T-helper 2 cell treated with Interferon-gamma antibody and Interleukin-4, amounts not matched to agents 100 ng/mL and 5 ng/mL, for 36 hours (primary cell): ENCODE measurements around the gene KLRC3. TPM values are rescaled to one million over a fixed set of nuclear protein-coding genes. Genes with fewer than 3 reads are reported as not detected.
"Not testable (repeated sequence)": the region's sequence is repeated elsewhere in the genome, so short reads cannot be mapped to it uniquely, and the experiment has no call there.

Experiments used
- intact Hi-C: fragments of 100-400 bp; cut with micrococcal nuclease; formaldehyde crosslinking; loops from one replicate; pipeline ENCODE4 v1.15.1; 2023
- total RNA-seq: library from RNA; stranded (reverse); gene quantifications from 2 replicates; pipeline ENCODE4 v1.2.3, GENCODE V29; 2022

KLRC3 gene
- not detected in 2 replicates for total RNA-seq

DNA sequence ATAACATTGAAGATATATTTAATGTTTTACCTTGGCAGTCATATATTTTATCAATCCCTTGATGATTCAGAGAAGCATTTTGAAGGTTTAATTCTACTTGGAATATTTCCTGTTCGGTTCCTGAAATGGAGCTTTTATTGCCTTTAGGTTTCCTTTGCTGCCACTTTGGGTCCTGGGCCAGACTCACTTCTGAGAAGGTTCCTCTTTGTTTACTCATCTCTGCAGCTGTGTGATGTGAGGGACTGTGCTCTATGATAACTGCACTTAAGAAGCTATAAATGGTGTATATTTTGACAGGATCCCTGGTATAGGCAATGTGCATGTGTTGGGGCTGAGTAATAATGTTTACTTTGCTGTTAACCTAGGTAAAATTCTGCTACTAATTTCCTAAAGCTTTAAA, at the start of gene KLRC3:
TSS of gene KLRC3 (minus strand) at position 262 of the 400 bp plus-strand sequence. CDS start at position 217, 45 bp downstream.
- intact Hi-C loops, result not testable (repeated sequence)

DNA sequence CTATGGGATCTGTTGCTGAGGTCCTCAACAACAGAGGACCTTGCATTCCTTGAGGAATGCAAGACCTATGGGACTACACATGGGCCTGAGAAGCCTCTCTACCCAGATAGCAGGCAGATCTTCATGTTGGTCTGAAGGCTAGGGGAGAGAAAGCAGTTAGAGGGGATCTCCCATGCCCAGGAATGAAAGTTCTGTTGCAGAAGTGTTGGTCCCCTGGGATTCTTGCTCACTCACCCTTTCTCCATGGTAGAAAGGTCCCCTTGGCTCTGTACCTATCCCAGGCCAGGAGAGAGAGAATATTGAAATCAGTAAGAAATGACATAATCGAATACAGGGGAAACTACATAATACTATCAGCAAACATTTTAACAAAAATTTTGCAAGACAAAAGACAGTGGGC, 49.3 kb upstream of the KLRC3 start:
- intact Hi-C loops, result no loop called here

DNA sequence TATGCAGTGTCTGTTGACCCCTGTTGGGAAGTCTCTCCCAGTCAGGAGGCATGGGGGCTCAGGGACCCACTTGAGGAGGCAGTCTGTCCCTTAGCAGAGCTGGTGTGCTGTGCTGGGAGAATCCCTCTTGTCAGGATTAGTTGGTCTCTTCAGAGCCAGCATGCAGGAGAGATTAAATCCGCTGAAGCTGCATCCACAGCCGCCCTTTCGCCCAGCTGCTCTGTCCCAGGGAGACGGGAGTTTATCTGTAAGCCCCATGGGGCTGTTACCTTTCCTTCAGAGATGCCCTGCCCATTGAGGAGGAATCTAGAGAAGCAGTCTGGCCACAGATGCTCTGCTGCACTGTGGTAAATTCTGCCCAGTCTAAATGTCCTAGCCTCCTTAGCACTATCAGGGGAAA, 45.9 kb upstream of the KLRC3 start:
- intact Hi-C loops, result no loop called here

GRCh38 chr12:10457760-10458159, 37.4 kb upstream of the KLRC3 start:
- intact Hi-C loops, result no loop called here

- intact Hi-C loops, result no loop called here
Observed at GRCh38 chr12:10456856-10457255, 36.5 kb upstream of the KLRC3 start.

- intact Hi-C loops, result no loop called here
Observed at GRCh38 chr12:10455766-10456165, 35.4 kb upstream of the KLRC3 start.

GRCh38 chr12:10454531-10454930, 34.1 kb upstream of the KLRC3 start:
- intact Hi-C loops, result no loop called here

DNA sequence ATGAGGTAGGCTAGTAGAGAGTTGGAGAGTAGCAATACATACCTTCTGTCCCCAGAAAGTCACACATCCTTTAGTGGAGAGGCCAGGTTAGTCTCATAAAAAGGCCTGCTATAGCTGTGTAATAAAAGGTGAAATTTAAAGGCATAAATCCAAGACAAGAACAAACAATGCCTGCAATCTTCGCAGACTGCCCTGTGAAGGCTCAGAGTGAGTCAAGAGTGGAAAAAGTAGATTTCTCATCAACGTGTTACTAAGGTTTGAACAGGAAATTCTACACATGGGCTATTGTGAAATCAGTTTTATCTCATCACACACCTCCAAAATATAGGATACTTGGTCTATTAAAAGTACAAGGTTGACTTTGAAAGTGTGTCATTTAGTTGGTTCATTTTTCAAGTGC, 32.8 kb upstream of the KLRC3 start, which contains the start of gene KLRC1:
TSS of gene KLRC1 (minus strand) at position 222 of the 400 bp plus-strand sequence. CDS start 2,221 bp downstream, outside the sequence.
- intact Hi-C loops, result no loop called here

- intact Hi-C loops, result no loop called here
Observed at GRCh38 chr12:10448236-10448635, 27.8 kb upstream of the KLRC3 start.

DNA sequence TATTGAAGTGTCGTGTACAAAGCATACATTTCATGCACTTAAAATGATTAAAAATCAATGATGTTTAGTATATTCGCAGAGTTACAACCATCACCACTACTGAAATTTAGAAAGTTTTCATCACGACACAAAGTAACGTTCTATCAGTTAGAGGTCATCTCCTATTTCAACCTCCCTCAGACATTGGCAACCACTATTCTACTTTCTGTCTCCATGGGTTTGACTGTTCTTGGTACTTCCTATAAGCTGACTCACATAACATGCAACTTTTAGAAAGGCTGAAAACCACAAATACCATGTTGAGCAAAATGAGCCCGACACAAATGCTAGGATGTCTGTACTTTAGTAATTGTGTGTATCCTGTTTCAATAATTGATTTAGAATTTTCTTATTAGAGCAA, 25.7 kb upstream of the KLRC3 start:
- intact Hi-C loops, result not testable (repeated sequence)

DNA sequence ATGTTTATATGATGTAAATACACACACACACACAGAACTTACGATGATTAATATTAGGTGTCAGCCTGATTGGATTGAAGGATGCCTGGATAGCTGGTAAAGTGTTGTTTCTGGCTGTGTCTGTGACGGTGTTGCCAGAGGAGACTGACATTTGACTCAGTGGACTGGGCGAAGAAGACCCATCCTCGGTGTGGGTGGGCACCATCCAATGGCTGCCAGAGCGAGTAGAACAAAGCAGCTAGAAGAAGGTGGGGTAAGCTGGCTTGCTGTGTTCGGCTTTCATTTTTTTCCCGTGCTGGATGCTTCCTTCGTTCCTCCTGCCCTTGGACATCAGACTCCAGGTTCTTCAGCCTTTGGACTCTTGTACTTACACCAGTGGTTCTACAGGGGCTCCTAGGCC, 20.7 kb upstream of the KLRC3 start:
- intact Hi-C loops, result not testable (repeated sequence)

DNA sequence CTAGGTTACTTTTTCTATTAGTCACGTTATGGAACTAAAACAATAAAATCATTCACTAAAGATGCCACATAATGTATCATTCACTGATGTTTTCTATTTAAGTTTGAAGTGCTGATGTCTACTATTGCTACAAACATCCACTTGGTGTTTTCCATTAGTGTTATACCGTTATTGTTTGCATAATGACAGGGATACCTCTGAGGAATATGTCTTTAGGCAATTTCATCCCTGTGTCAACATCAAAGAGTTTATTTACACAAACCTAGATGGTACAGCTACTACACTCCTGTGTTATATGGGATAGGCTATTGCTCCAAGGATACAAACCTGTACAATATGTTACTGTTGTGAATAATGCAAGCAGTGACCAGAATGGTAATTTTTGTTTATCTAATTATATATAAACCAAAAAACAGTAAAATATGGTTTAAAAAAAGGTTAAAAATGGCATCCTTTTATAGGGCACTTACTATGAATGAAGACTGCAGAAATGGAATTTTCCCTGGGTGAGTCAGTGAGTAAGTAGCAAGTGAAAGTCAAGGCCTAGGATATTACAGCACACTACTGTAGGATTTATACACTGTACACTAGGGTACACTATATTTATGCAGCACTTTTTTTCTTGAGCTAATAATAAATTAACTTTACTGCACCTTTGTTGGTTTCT, 19.3 kb upstream of the KLRC3 start:
- intact Hi-C loops, result not testable (repeated sequence)

GRCh38 chr12:10437601-10438000, 17.2 kb upstream of the KLRC3 start:
- intact Hi-C loops, result not testable (repeated sequence)

DNA sequence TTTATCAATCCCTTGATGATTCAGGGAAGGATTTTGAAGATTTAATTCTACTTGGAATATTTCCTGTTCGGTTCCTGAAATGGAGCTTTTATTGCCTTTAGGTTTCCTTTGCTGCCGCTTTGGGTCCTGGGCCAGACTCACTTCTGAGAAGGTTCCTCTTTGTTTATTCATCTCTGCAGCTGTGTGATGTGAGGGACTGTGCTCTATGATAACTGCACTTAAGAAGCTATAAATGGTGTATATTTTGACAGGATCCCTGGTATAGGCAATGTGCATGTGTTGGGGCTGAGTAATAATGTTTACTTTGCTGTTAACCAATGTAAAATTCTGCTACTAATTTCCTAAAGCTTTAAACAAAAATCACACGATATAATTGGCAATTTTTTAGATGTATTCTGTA, 15.4 kb upstream of the KLRC3 start, which contains the start of gene KLRC2:
TSS of gene KLRC2 (minus strand) at position 195 of the 400 bp plus-strand sequence. CDS start at position 171, 24 bp downstream.
- intact Hi-C loops, result not testable (repeated sequence)

DNA sequence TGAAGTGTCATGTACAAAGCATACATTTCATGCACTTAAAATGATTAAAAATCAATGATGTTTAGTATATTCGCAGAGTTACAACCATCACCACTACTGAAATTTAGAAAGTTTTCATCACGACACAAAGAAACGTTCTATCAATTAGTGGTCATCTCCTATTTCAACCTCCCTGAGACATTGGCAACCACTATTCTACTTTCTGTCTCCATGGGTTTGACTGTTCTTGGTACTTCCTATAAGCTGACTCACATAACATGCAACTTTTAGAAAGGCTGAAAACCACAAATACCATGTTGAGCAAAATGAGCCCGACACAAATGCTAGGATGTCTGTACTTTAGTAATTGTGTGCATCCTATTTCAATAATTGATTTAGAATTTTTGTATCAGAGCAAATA, 10.2 kb upstream of the KLRC3 start:
- intact Hi-C loops, result not testable (repeated sequence)

DNA sequence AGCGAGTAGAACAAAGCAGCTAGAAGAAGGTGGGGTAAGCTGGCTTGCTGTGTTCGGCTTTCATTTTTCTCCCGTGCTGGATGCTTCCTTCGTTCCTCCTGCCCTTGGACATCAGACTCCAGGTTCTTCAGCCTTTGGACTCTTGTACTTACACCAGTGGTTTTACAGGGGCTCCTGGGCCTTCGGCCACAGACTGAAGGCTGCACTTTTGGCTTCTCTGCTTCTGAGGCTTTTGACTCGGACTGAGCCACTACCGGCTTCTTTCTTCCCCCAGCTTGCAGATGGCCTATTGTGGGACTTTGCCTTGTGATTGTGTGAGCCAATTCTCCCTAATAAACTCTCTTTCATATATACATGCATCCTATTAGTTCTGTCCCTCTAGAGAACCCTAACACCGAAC, 5.5 kb upstream of the KLRC3 start:
- intact Hi-C loops, result not testable (repeated sequence)

GRCh38 chr12:10424260-10424899, 4.0 kb upstream of the KLRC3 start:
- intact Hi-C loops, result not testable (repeated sequence)

DNA sequence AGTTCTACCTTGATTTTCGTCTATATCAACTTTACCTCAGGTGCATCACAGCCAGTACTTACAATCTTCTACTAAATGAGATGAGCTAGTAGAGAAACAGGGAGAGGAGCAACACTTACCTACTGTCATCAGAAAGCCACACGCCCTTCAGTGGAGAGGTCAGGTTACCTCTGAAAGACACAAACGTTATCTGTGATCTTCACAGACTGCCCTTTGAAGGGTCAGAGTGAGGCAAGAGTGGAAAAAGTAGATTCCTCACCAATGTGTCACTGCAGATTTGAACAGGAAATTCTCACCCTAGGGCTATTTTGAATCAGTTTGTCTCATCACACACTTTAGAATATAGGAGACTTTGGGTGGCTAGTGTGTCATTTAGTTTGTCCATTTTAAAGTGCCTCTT, 1.8 kb upstream of the KLRC3 start:
- intact Hi-C loops, result not testable (repeated sequence)

GRCh38 chr12:10409392-10409791, 11.0 kb downstream of the KLRC3 start, which contains the start of gene KLRC4:
TSS of gene KLRC4 (minus strand) at chr12:10409757. CDS start at chr12:10409575, 182 bp downstream.
- intact Hi-C loops, result no loop called here

DNA sequence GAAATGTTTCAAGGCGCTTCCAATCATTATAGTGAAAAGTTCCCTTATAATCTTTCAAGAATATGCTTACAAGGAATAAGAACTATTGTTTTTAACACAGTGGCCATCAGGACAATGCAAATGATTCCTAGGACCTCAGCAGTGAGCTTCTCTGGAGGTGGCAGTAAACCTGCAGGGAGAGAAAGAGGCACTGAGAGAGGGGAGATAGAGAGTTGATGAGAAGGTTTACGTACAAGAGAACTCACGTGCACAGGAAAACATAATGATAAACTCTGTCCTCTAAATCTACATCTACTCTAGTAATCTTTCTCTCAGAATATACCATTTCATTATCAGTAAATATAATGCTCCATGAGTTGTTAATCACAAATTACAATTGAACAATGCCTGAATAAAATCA, 11.6 kb downstream of the KLRC3 start:
- intact Hi-C loops, result no loop called here

DNA sequence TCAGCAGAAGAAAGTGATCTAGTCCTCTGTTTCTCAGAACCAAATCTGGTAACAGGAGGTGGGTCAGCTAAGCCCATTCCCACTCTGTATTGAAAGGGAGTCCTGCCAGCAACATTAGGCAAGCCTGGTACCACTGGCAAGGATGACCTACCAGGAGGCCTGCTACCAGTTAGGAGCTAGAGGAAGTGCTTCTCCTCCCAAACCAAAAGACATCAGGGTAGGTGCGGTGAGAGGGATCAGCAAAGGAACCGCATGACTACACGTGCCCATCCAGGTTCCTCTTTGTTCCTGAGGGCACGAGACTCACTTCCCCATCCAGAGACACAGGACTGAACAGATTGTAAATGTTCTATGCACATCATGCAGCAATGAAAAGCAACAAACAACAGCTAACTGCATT, 13.7 kb downstream of the KLRC3 start:
- intact Hi-C loops, result no loop called here

GRCh38 chr12:10405294-10405693, 15.1 kb downstream of the KLRC3 start:
- intact Hi-C loops, result no loop called here

GRCh38 chr12:10404798-10405197, 15.6 kb downstream of the KLRC3 start:
- intact Hi-C loops, result no loop called here
